HEK293T (cell line): ENCODE results near the gene ANKS1B.

ENCODE experiments used
- CTCF ChIA-PET: fragments of 350-600 bp; formaldehyde crosslinking; extraction: SDS; loops from one replicate; lab custom pipeline; 2021; ENCODE audit warnings: antibody characterized with exemption, inconsistent platforms; lab: Yijun Ruan, JAX
- POLR2A ChIA-PET: fragments of 350-600 bp; formaldehyde crosslinking; extraction: SDS; loops from one replicate; lab custom pipeline; 2020; ENCODE audit warnings: antibody characterized with exemption, inconsistent platforms; lab: Yijun Ruan, JAX
- DNase-seq: peaks from one replicate; pipeline ENCODE4 v3.0.0; 2012; ENCODE audit warnings: mixed read lengths; ENCODE audit errors: extremely low spot score
- ARNT ChIP-seq: fragments of 450-650 bp; IDR thresholded peaks from 2 replicates; pipeline ENCODE4 v1.6.1; 2017; ENCODE audit warnings: mild to moderate bottlenecking
- BHLHE40 ChIP-seq: fragments of 450-650 bp; IDR thresholded peaks from 2 replicates; pipeline ENCODE4 v1.6.1; 2016; ENCODE audit warnings: mild to moderate bottlenecking, moderate library complexity, borderline replicate concordance
- CTBP1 ChIP-seq: fragments of 450-650 bp; IDR thresholded peaks from 2 replicates; pipeline ENCODE4 v1.6.1; 2016; ENCODE audit warnings: borderline replicate concordance
- ELF4 ChIP-seq: fragments of 450-650 bp; IDR thresholded peaks from 2 replicates; pipeline ENCODE4 v1.6.1; 2017; ENCODE audit warnings: antibody characterized with exemption
- FOXA1 ChIP-seq: fragments of 450-650 bp; IDR thresholded peaks from 2 replicates; pipeline ENCODE4 v1.6.1; 2016; ENCODE audit warnings: mild to moderate bottlenecking
- FOXK2 ChIP-seq: fragments of 450-650 bp; IDR thresholded peaks from 2 replicates; pipeline ENCODE4 v1.6.1; 2016; ENCODE audit warnings: mild to moderate bottlenecking
- FOXM1 ChIP-seq: fragments of 450-650 bp; IDR thresholded peaks from 2 replicates; pipeline ENCODE4 v1.6.1; 2017; ENCODE audit warnings: mild to moderate bottlenecking, borderline replicate concordance
- HDGF ChIP-seq: fragments of 450-650 bp; IDR thresholded peaks from 2 replicates; pipeline ENCODE4 v1.6.1; 2017; ENCODE audit warnings: antibody characterized with exemption, borderline replicate concordance
- L3MBTL2 ChIP-seq: fragments of 450-650 bp; conservative IDR thresholded peaks from 2 replicates; pipeline ENCODE4 v1.6.1; 2016; ENCODE audit warnings: mild to moderate bottlenecking
- LEF1 ChIP-seq: fragments of 450-650 bp; IDR thresholded peaks from 2 replicates; pipeline ENCODE4 v1.6.1; 2017; ENCODE audit warnings: mild to moderate bottlenecking, borderline replicate concordance
- NFRKB ChIP-seq: fragments of 450-650 bp; IDR thresholded peaks from 2 replicates; pipeline ENCODE4 v1.6.1; 2016; ENCODE audit warnings: mild to moderate bottlenecking, moderate library complexity
- SP1 ChIP-seq: fragments of 450-650 bp; IDR thresholded peaks from 2 replicates; pipeline ENCODE4 v1.6.1; 2017
- SUZ12 ChIP-seq: fragments of 450-650 bp; IDR thresholded peaks from 2 replicates; pipeline ENCODE4 v1.6.1; 2016; ENCODE audit warnings: mild to moderate bottlenecking
- TARDBP ChIP-seq: fragments of 450-650 bp; IDR thresholded peaks from 2 replicates; pipeline ENCODE4 v1.6.1; 2016
- ZNF384 ChIP-seq: fragments of 450-650 bp; IDR thresholded peaks from 2 replicates; pipeline ENCODE4 v1.6.1; 2016
- TF ChIP-seq, protein P1 (sequence below): fragments of 450-650 bp; IDR thresholded peaks from 2 replicates; pipeline ENCODE4 v1.6.1; 2016

The ANKS1B gene

GRCh38 chr12:98954506-98954905, 1030.2 kb downstream of the ANKS1B start:
- TF ChIP-seq BHLHE40: no peak
- no peak for TF ChIP-seq ARNT
- no peak for TF ChIP-seq L3MBTL2
- no peak for TF ChIP-seq FOXM1
- no peak for TF ChIP-seq FOXA1
- TF ChIP-seq, protein P1, sequence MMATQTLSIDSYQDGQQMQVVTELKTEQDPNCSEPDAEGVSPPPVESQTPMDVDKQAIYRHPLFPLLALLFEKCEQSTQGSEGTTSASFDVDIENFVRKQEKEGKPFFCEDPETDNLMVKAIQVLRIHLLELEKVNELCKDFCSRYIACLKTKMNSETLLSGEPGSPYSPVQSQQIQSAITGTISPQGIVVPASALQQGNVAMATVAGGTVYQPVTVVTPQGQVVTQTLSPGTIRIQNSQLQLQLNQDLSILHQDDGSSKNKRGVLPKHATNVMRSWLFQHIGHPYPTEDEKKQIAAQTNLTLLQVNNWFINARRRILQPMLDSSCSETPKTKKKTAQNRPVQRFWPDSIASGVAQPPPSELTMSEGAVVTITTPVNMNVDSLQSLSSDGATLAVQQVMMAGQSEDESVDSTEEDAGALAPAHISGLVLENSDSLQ: no peak
- TF ChIP-seq TARDBP: no peak
- no peak for TF ChIP-seq ELF4
- TF ChIP-seq FOXK2: no peak
- TF ChIP-seq SUZ12: no peak
- no peak for TF ChIP-seq ZNF384
- TF ChIP-seq NFRKB: no peak
- no peak for TF ChIP-seq LEF1
- TF ChIP-seq HDGF: no peak
- no peak for TF ChIP-seq CTBP1
- TF ChIP-seq SP1: no peak
- POLR2A ChIA-PET: no interaction called here
- CTCF ChIA-PET: interaction anchor here (0.5 to 1.0 kb wide), 3 partner anchors 9 to 43 kb away, joined by 3 read pairs; no protein-coding TSS in a partner anchor
- DNase-seq: no peak

DNA sequence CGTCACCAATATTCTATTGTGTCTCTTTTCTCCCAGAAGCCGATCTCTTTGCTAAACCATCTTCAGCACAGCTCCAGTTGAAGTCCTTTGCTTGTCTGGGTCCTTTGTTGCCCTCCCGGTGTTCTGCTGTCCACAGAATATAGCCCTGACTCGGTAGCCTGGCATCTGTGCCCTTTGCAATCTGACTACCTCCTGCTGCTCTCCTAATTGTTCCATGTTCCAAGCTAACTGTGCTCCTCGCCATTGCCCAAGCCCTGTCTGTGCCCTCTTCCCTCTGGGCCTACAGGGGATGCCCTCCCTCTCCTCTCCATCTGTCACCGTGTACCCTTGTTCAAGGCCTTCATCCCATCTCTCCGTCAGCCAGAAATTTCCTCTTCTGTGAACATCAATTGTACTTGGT, 1033.3 kb downstream of the ANKS1B start:
- TF ChIP-seq FOXA1 (no peak), HDGF (no peak), FOXK2 (no peak), CTBP1 (no peak), ELF4 (no peak), FOXM1 (no peak), ZNF384 (no peak), BHLHE40 (no peak), SP1 (no peak), ARNT (no peak), TARDBP (no peak), L3MBTL2 (no peak), NFRKB (no peak), LEF1 (no peak), SUZ12 (no peak)
- TF ChIP-seq, protein P1: no peak
- CTCF ChIA-PET: no interaction called here
- POLR2A ChIA-PET: no interaction called here
- DNase-seq: no peak

GRCh38 chr12:98948343-98948949, 1036.3 kb downstream of the ANKS1B start:
- CTCF ChIA-PET: interaction anchor here (0.7 kb wide), 1 partner anchor 133 kb away, joined by 3 read pairs; no protein-coding TSS in a partner anchor
- no peak for DNase-seq
- POLR2A ChIA-PET: no interaction called here
- TF ChIP-seq FOXK2: no peak
- TF ChIP-seq FOXA1: no peak
- TF ChIP-seq LEF1: no peak
- TF ChIP-seq CTBP1: no peak
- no peak for TF ChIP-seq ARNT
- TF ChIP-seq, protein P1: no peak
- TF ChIP-seq ELF4: no peak
- no peak for TF ChIP-seq L3MBTL2
- no peak for TF ChIP-seq NFRKB
- no peak for TF ChIP-seq HDGF
- no peak for TF ChIP-seq SUZ12
- no peak for TF ChIP-seq SP1
- no peak for TF ChIP-seq FOXM1
- no peak for TF ChIP-seq TARDBP
- TF ChIP-seq BHLHE40: no peak
- no peak for TF ChIP-seq ZNF384

- no peak for TF ChIP-seq FOXA1
- DNase-seq: no peak
- ChIA-PET CTCF (interaction anchor here (1.0 kb wide), 1 partner anchor 9 kb away, joined by 3 read pairs; no protein-coding TSS in a partner anchor), POLR2A (no interaction called here)
Measured at GRCh38 chr12:98945864-98946263, 1038.9 kb downstream of the ANKS1B start.

DNA sequence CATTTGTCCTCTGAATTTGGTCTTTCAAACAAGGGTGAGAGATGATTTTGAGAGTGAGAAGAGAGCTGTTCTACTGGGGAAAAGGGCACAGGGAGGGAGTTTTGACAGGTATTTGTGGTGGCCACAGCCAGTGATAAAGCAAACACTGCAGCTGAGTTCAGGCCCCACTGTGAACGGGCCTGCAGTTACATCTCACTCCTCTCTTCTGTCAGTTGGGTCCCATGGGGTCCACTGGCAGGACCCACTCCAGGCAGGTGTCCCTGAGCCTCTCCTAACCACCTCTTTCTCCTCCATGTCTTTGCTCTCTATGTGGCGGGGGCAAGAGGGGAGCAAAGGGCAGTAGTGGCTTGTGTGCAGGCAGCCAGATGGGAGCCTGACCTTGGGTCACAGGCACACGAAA, 1044.8 kb downstream of the ANKS1B start:
- CTCF ChIA-PET: no interaction called here
- TF ChIP-seq FOXK2: no peak
- no peak for TF ChIP-seq LEF1
- TF ChIP-seq HDGF: no peak
- no peak for TF ChIP-seq SUZ12
- POLR2A ChIA-PET: no interaction called here
- no peak for DNase-seq

DNA sequence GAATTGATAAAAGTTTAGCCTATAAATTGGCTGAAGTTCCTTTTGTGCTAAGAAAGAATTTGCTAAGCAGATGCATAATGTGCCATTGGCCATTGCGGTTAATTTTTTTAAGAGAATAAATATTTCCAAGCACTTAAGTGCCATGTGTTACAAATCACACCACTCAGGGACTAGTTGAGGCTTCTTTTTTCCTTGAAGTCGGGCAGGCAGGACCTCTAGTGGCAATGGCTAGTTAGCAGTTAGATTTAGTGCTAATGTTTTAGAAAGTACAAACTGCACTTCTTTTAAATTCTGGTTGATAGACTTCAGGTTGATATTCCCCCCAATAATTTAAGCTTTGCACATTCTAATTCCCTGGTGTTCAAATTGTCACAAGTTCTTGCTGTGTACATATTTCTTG, 1045.4 kb downstream of the ANKS1B start:
- ChIA-PET POLR2A (no interaction called here), CTCF (interaction anchor here (1.4 kb wide), 1 partner anchor 10 kb away, joined by 3 read pairs; no protein-coding TSS in a partner anchor)
- DNase-seq: peak; percentile 21
- TF ChIP-seq ARNT: no peak
- TF ChIP-seq, protein P1: no peak
- TF ChIP-seq SP1: no peak
- no peak for TF ChIP-seq FOXK2
- no peak for TF ChIP-seq FOXM1
- TF ChIP-seq TARDBP: no peak
- TF ChIP-seq ZNF384: no peak
- TF ChIP-seq CTBP1: no peak
- TF ChIP-seq HDGF: no peak
